ENCODE data around the gene SLC35E4.
"Not testable (repeated sequence)": the region's sequence is repeated elsewhere in the genome, so short reads cannot be mapped to it uniquely, and the experiment has no call there.

The SLC35E4 gene

GRCh38 chr22:30635273-30636225 is at the start of gene SLC35E4:
SLC35E4 (plus strand) TSS chr22:30635781; CDS start chr22:30636451, 670 bp downstream.
- peak; percentile 94 to 95 for DNase-seq

- DNase-seq: no peak
Measured at GRCh38 chr22:30586414-30586813, 49.2 kb upstream of the SLC35E4 start.

- no peak for DNase-seq
Measured at GRCh38 chr22:30591191-30591587, 44.4 kb upstream of the SLC35E4 start.

GRCh38 chr22:30591588-30592359 is 43.8 kb upstream of the SLC35E4 start, which contains the start of gene PES1:
PES1 (minus strand) TSS chr22:30591910; CDS start chr22:30591833, 77 bp downstream.
- peak; percentile 93 to 94 for DNase-seq

GRCh38 chr22:30592360-30592713 is 43.2 kb upstream of the SLC35E4 start:
- DNase-seq: not testable (repeated sequence)

DNA sequence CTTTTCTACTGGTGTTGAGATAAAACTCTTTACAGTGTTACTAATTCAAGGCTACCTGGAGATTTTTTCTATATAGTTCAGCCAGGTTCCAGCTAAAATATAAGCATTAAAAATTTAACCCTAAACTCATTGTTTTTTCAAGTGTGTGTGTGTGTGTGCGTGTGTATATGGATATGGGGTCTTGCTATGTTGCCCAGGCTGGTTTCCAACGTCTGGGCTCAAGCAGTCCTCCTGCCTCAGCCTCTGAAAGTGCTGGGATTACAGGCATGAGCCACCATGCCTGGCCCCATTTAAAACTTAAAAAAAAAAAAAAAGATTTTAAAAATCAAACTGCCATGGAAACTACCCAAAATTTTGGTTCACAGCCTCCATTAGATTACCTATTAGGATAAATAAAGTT is 39.4 kb upstream of the SLC35E4 start:
- no peak for DNase-seq

GRCh38 chr22:30596886-30597285 is 38.7 kb upstream of the SLC35E4 start:
- no peak for DNase-seq

GRCh38 chr22:30598986-30599385 is 36.6 kb upstream of the SLC35E4 start:
- no peak for DNase-seq

DNA sequence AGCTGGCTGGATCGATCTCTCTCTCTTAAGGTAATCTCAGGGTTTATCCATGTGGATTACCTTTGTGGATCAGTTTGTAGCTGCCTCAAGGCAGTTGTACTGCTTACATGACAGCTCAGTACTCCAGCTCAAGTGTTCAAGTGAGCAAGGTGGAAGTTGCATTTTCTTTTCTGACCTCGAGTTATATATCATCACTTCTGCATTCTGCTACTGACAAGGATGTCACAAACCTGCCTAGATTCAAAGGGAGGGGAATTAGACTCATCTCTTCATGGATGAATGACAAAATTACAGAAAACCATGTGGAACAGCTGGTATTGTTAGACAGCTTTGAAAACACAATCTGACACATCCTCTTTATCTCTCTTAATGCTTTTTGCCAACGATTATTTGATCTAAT is 34.7 kb upstream of the SLC35E4 start:
- DNase-seq: no peak

GRCh38 chr22:30601464-30601863 is 34.1 kb upstream of the SLC35E4 start:
- no peak for DNase-seq

GRCh38 chr22:30602049-30602448 is 33.5 kb upstream of the SLC35E4 start:
- no peak for DNase-seq

GRCh38 chr22:30603801-30604200 is 31.8 kb upstream of the SLC35E4 start:
- DNase-seq: no peak

DNA sequence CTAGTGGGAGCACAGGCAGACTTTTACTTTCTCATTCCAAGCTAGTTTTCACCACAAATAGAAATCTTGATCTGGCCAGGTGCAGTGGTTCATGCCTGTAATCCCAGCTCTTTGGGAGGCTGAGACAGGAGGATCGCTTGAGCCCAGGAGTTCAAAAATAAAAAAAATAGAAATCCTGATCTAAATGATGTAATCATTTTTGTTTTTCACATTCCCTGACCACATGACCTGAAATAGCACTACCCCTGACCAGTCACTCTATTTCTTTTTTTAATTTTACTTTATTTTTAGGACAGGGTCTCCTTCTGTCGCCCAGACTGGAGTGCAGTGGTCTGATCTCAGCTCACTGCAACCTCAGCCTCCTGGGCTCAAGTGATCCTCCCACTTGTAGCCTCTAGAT is 30.9 kb upstream of the SLC35E4 start:
- DNase-seq: no peak

GRCh38 chr22:30605449-30606110 is 30.0 kb upstream of the SLC35E4 start:
- peak; percentile 12 to 40 for DNase-seq

GRCh38 chr22:30606455-30607299 is 28.9 kb upstream of the SLC35E4 start, which contains the start of gene TCN2:
TCN2 (plus strand) TSS chr22:30607174; CDS start chr22:30607332, 158 bp downstream.
- DNase-seq: peak in 1 of 2 experiments; percentile 12

- no peak for DNase-seq
Measured at GRCh38 chr22:30607300-30607930, 28.2 kb upstream of the SLC35E4 start.

DNA sequence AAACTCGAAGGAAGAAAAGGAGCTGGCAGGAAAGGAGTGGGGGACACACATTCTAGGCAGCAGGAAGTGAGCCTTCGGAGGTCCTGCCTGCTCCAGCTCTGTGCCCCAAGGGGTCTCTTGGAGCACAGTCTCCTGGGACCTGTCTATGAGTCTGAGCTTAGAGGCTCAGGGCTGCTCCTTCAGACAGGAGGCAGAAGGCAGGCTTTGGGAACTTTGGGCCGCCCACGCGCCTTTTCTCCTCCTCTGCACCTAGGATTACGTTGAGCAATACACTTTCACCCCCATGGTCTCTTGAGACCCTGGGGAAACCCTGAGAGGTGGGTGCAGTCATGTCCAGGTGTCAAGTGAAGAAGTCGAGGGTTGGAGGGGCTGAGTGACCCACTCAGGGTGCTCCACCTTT is 27.6 kb upstream of the SLC35E4 start:
- DNase-seq: no peak

DNA sequence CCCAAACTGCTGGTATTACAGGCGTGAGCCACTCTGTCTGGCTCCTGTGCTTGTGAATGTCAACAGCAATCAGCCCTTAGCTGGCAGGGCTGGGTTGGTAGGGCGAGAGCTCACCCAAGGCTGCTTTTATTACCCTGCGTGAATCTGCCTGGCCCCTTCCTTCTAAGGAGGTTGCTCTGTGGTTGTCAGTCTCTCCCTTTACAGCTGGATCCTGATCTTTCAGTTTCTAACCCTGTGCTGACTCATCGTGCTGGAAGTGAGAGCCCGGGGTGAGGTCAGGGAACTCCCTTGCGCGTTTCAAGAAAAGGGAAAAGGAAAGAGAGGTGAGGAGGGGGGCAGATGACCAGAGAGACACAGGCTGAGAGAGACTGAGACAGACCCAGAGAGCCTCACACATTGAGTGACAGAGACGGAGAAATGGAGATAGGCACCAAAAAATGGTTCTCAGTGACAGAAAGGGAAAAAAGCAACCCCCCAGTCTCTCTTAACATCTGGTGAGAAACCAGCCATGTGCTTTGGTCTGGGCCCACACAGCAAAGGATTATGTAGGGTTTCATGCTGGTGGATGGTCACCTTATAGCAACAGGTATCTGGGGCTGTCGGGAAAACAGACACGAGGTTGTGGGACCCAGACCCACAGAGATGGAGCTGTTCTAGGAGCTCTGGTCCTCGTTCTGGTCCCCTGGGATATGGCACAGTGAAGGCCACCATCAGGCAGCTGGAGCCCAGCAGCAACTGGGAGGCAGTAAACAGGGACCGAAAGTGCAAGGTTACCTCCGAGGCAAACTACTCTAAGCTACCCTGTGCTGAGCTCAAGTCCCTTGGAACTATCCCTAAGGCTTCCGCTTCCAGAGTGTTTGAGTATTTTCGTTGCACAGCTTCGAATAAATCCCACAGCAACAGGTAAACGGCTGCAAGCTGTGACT is 26.1 kb upstream of the SLC35E4 start:
- DNase-seq: no peak

DNA sequence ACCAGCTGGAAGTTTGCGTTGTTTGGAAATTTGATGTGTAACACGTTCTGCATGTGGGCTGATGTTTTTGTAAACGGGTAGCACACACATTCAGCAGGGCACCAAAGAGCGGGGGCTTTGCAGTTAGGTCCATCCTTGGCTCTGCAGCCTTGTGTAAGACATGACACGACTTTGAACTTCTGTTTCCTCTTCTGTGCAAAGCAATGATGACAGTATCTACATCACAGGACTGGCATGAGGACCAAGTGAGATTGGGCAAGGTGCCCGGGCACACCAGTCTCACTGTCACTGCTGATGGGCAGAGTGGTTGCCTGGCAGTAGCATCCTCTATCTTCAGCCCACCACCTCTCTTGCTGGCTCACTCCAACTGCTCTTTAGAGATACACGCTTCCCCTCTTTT is 25.3 kb upstream of the SLC35E4 start:
- DNase-seq: no peak

- DNase-seq: no peak
Measured at GRCh38 chr22:30611197-30611596, 24.4 kb upstream of the SLC35E4 start.
